Mucosa of descending colon (tissue), 3 donors: ENCODE results near the gene TUFT1. TPM values are rescaled to one million over a fixed set of nuclear protein-coding genes. Genes with fewer than 3 reads are reported as not detected.
A peak's percentile ranks its signal among the peaks of the same experiment; 100 is the strongest.
"Not testable (repeated sequence)": the region's sequence is repeated elsewhere in the genome, so short reads cannot be mapped to it uniquely, and the experiment has no call there.

ENCODE experiments used
- ATAC-seq: fragments of 200-7000 bp; cut with Tn5 transposase; one replicate; pipeline ENCODE4 v1.9.1; 2020; ENCODE audit warnings: mild to moderate bottlenecking, moderate library complexity
- DNase-seq, 3 donors: peaks; one replicate each; pipeline ENCODE4 v3.0.0-alpha.2; 2020
- H3K36me3 ChIP-seq: fragments of 200-600 bp; one replicate; pipeline ENCODE4 v1.8.0; 2021; ENCODE audit warnings: low read depth, mild to moderate bottlenecking
- H3K4me1 ChIP-seq: fragments of 200-600 bp; one replicate; pipeline ENCODE4 v1.8.0; 2021; ENCODE audit warnings: low read depth, mild to moderate bottlenecking
- H3K4me3 ChIP-seq: fragments of 200-600 bp; one replicate; pipeline ENCODE4 v1.8.0; 2021; ENCODE audit warnings: mild to moderate bottlenecking
- H3K9me3 ChIP-seq: fragments of 200-600 bp; one replicate; pipeline ENCODE4 v1.8.0; 2021; ENCODE audit warnings: mild to moderate bottlenecking
- CTCF ChIP-seq: fragments of 200-600 bp; IDR thresholded peaks from one replicate; pipeline ENCODE4 v1.8.0; 2022; ENCODE audit warnings: antibody characterized with exemption, mild to moderate bottlenecking
- intact Hi-C, 2 donors: fragments of 100-400 bp; cut with DNase I in 1 of 2; cut with micrococcal nuclease in 1 of 2; formaldehyde crosslinking; loops; one replicate each; pipeline versions ENCODE4 v1.11.0 to v1.11.1; 2022; cut with DNase I, micrococcal nuclease
- total RNA-seq, 3 donors: library from RNA; stranded (reverse); fragmentation: NEBNext Ultra II Directional in 2 of 3; extraction: Animal tissue kit (Norgen Biotek cat#: 25700) in 2 of 3; gene quantifications; one replicate each; pipeline versions ENCODE4 v1.2.1 to v1.2.4, GENCODE V29; 2021 to 2023
- donor health status: DM: no; HTN: no; CAD: no; lungs with moderate emphysema.
- donor health status: DM: no; HTN: no; CAD: no.
- donor health status: DM: no; HTN: yes; CAD: no.

Gene TUFT1
- total RNA-seq, 3 donors from 2014 or later: 20.2 to 38.0 (median 27.5) TPM

DNA sequence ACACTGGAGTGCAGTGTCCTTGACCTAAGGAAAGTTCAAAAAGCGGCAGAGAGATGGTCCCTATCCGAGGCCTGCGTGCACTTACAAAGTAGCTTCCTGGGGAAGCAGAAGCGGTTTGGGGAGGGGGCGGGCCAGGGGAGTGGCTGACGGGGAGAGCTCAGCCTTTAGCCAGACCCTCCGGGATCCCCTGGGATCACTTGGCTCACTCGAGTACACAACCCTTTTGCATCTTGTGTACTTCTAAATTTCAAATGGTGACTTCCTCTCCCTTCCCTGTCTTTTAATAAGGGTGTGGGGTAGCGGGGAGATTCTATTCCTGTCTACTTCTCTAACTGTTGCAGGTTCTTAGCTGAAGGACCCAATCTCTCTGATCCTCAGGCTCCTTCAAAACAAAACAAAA lies 53.6 kb downstream of the TUFT1 start:
- DNase-seq (no peak), ATAC-seq (peak; percentile 30)
- TF ChIP-seq CTCF: no peak
- intact Hi-C loops: loop anchor here (10.0 kb wide), 1 partner anchor 141 kb away; no protein-coding TSS in a partner anchor
- Histone ChIP-seq H3K9me3 (no peaks in the 10 kb centered on the region), H3K4me1 (peaks cover 4% of the 10 kb centered on the region), H3K4me3 (no peak overlapping the region), H3K36me3 (no peaks in the 10 kb centered on the region)

- Histone ChIP-seq H3K9me3 (no peaks in the 10 kb centered on the region), H3K4me1 (peaks cover 4% of the 10 kb centered on the region), H3K4me3 (no peak overlapping the region), H3K36me3 (no peaks in the 10 kb centered on the region)
- peak; percentile 87 to 95 (median 87) for DNase-seq
- TF ChIP-seq CTCF: peak; percentile 97
- ATAC-seq: peak; percentile 99
- intact Hi-C loops: loop anchor here (10.0 kb wide), 1 partner anchor 141 kb away; no protein-coding TSS in a partner anchor
Observed at GRCh38 chr1:151594143-151594625, 54.1 kb downstream of the TUFT1 start.

DNA sequence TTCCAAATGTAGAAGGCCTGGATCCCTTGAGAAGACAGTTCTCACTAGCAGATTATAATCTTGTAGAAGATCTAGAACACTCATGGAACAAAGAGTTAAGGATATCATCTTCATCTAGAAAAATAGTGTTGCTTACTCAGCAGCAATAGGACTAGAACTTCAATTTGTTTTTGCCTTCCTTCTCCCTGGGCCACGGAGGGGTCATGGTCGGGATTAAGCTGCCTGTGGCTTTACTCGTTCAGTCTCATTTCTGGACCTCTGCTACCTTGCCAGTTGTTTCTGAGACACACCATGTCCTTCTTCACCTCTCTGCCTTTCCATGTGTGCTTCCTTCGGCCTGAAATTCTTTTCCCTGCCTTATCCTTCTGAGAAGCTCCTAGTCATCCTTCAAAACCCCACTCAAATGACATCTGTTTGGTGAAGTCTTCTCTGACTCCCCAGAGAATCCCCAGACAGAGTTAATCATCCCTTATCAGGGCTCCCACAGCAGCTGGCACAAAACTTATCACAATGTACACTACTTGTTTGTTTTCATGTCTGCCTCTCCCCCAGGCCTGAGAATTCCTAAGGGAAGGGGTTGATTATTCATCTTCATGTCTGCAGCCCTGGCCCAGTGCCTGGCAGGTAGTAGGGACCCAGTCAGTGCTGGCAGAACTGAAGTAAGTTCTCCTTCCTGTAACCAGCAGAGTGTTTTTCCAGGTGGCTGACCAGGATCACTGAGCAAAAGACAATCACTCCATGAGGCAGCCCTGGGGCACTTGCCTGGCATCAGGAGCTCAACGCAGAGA lies 56.3 kb downstream of the TUFT1 start:
- TF ChIP-seq CTCF: no peak
- DNase-seq: no peak
- Histone ChIP-seq H3K4me3 (no peak overlapping the region), H3K9me3 (no peaks in the 10 kb centered on the region), H3K4me1 (peaks cover 4% of the 10 kb centered on the region), H3K36me3 (no peaks in the 10 kb centered on the region)
- ATAC-seq: no peak
- intact Hi-C loops: loop anchor here (10.0 kb wide), 1 partner anchor 138 kb away; no protein-coding TSS in a partner anchor

DNA sequence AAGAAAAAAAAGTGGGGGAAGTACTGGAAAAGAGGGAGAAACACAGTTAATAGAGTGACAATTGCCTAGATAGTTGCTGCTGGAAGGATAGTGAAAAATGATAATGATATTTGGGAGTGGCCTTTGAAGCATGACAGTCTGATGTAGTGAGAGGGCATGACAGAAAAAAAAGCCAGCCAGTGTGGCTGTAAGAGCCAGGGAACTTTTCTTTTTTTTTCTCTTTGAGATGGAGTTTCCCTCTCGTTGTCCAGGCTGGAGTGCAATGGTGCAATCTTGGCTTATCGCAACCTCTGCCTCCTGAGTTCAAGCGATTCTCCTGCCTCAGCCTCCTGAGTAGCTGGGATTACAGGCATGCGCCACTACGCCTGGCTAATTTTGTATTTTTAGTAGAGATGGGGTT lies 62.4 kb downstream of the TUFT1 start:
- H3K36me3 ChIP-seq, H3K4me3 ChIP-seq, ATAC-seq, intact Hi-C loops, H3K9me3 ChIP-seq, H3K4me1 ChIP-seq, DNase-seq: not testable (repeated sequence)

DNA sequence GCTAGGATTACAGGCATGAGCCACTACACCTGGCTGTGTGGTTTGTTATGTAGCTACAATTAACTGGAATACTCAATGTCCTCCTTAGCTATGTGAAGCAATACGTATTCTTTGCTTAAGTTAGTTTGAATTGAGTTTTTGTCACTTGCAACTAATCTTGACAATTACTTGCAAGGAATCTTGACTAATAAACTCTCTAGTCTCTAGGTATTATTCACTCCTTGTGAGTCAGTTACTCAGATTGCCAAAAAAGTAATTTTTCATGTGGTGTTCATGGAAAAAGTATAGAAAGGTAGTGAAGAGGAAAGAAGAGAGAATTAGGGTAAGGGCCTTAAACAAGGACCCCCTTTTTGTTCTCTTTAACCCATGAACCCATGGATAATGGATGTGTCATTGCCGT lies 64.2 kb downstream of the TUFT1 start:
- ATAC-seq: no peak
- intact Hi-C loops: no loop called here

More for the DNA sequence above, 64.2 kb downstream of the TUFT1 start:
- Histone ChIP-seq H3K4me3 (no peak overlapping the region), H3K4me1 (no peaks in the 10 kb centered on the region), H3K9me3 (no peaks in the 10 kb centered on the region), H3K36me3 (no peaks in the 10 kb centered on the region)
- DNase-seq: no peak
- TF ChIP-seq CTCF: no peak
